ENCODE results near the gene TRAPPC14.
A peak's percentile ranks its signal among the peaks of the same experiment; 100 is the strongest.
"Not testable (repeated sequence)": the region's sequence is repeated elsewhere in the genome, so short reads cannot be mapped to it uniquely, and the experiment has no call there.

Gene TRAPPC14, protein sequence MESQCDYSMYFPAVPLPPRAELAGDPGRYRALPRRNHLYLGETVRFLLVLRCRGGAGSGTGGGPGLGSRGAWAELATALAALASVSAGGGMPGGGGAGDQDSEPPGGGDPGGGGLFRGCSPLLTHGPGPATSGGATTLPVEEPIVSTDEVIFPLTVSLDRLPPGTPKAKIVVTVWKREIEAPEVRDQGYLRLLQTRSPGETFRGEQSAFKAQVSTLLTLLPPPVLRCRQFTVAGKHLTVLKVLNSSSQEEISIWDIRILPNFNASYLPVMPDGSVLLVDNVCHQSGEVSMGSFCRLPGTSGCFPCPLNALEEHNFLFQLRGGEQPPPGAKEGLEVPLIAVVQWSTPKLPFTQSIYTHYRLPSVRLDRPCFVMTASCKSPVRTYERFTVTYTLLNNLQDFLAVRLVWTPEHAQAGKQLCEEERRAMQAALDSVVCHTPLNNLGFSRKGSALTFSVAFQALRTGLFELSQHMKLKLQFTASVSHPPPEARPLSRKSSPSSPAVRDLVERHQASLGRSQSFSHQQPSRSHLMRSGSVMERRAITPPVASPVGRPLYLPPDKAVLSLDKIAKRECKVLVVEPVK

DNA sequence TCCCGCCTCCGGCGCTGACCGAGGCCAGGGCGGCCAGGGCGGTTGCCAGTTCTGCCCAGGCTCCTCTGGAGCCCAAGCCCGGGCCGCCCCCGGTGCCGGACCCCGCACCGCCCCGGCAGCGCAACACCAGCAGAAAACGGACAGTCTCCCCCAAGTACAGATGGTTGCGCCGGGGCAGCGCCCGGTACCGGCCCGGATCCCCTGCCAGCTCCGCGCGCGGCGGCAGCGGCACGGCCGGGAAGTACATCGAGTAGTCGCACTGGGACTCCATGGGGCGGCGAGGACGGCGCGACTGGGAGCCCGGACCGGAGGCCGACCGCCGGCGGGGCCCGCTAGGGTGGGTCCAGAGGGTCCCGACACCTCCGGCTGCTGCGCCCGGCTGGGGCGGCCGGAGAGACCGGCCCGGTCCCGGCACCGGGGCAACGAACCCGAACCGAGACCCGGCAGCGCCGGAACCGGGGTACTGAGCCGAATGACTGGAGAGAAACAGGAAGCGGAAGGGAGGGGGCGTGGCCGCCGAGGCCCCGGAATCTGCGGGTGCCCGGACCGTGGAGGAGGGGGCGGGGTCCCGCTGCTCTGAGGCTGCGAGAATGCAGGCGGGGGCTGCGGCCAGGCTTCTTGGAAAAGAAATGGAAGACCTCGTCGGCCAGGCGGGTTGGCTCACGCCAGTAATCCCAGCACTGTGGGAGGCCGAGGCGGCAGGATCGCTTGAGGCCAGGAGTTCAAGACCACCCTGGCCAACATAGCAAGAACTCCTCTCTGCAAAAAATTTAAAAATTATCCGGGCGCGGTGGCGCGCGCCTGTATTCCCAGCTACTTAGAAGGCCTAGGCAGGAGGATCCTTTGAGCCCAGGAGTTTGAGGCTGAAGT is at the start of gene TRAPPC14:
TSS of gene TRAPPC14 (minus strand) at position 495 of the 870 bp plus-strand sequence. CDS start at position 271, 224 bp downstream.
- TF ChIP-seq JUND (IDR thresholded peaks at IDR 0.05; ENCODE audit: low read depth) = no peak
- peak; percentile 80 to 93 for DNase-seq (ENCODE audit: low read depth in 1 of 2, low spot score in 1 of 2)
- in situ Hi-C loops (cut with HindIII; ENCODE audit: low pct_unique_long_range_greater_than_20kb, low sequenced_read_pairs) = no loop called here

DNA sequence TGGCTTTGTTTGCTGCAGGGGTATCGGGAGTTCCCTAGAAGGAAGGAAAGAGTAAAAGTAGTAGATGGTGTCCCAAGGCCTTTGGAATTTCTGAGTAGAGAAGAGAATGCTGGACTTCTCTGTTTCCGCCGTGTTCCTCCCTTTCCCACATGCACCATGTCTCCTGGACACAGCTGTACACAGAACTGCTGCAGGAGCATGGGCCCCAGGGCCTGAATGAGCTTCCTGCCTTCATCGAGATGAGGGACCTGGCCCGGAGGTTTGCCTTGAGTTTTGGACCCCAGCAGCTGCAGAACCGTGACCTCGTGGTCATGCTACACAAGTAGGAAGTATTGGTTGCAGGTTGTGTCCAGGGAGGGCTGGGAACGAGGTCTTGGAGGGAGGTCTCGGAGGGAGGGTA is 45.9 kb upstream of the TRAPPC14 start:
- in situ Hi-C loops (cut with HindIII; ENCODE audit: low pct_unique_long_range_greater_than_20kb, low sequenced_read_pairs) = no loop called here
- DNase-seq (ENCODE audit: low read depth in 1 of 2, low spot score in 1 of 2) = no peak
- TF ChIP-seq JUND (IDR thresholded peaks at IDR 0.05; ENCODE audit: low read depth) = no peak

DNA sequence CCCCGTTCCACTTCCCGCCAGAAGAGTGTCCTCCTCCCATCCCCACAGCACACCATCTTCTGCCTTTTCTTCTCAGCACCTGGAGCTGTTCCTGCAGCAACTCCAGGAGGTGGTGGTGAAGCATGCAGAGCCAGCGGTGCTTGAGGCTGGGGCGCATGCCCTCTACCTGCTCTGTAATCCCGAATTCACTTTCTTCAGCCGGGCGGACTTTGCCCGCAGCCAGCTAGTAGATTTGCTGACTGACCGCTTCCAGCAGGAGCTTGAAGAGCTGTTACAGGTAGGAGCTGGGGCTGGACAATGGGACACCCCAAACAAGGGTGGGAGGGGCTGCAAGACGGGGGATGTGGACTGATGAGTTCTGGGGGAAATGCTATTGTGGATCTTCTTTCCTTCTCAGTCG is 42.2 kb upstream of the TRAPPC14 start:
- no peak for TF ChIP-seq JUND (IDR thresholded peaks at IDR 0.05; ENCODE audit: low read depth)
- in situ Hi-C loops (cut with HindIII; ENCODE audit: low pct_unique_long_range_greater_than_20kb, low sequenced_read_pairs) = no loop called here
- no peak for DNase-seq (ENCODE audit: low read depth in 1 of 2, low spot score in 1 of 2)

DNA sequence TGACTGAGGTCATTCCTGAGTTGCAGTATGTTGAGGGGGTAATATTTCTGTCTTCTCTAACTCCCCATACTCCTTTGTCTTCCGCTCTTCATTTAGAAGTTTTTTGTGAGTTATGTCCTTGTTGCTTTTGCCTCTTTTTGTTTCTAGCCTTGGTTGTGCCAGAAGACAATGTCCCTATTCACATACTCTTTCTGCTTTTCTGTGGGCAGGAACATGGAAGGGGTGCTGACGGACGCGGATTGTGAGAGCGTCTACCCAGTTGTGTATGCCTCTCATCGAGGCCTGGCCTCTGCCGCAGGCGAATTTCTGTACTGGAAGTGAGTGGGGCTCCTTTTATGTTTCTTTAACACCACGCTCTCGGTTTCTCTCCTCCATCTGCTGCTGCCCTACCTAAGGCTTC is 39.7 kb upstream of the TRAPPC14 start:
- no peak for TF ChIP-seq JUND (IDR thresholded peaks at IDR 0.05; ENCODE audit: low read depth)
- DNase-seq (ENCODE audit: low read depth in 1 of 2, low spot score in 1 of 2) = no peak
- in situ Hi-C loops (cut with HindIII; ENCODE audit: low pct_unique_long_range_greater_than_20kb, low sequenced_read_pairs) = no loop called here

DNA sequence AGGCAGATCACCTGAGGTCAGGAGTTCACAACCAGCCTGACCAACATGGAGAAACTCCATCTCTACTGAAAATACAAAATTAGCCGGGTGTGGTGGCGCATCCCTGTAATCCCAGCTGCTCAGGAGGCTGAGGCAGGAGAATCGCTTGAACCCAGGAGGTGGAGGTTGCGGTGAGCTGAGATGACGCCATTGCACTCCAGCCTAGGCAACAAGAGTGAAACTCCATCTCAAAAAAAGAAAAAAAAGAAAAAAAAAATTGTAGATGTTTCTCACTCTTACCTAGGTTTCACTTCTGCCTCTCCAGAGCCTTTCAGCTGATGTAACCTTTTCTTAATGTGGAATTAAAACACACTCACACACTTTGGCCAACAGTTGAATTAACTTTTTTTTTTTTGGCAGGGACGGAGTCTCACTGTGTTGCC is 37.4 kb upstream of the TRAPPC14 start:
- in situ Hi-C loops (cut with HindIII; ENCODE audit: low pct_unique_long_range_greater_than_20kb, low sequenced_read_pairs); DNase-seq (ENCODE audit: low read depth in 1 of 2, low spot score in 1 of 2): not testable (repeated sequence)

DNA sequence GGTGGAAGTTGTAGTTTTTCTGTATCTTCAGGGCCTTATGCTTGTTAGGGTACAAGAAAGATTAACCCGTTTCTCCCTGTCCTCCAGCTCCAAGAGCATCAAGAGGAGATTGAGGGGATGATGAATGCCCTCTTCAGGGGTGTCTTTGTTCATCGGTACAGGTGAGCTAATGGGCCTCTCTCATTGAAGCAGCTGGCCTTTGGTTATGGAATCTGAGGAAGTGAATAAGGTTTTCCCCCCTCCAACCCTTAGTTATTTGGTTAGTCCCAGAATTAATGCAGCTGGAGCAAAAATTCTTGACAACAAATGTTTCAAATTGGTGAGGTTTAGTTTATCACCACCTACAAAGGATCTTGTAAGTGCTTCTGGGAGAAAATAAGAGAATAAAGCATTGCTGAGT is 36.7 kb upstream of the TRAPPC14 start:
- DNase-seq (ENCODE audit: low read depth in 1 of 2, low spot score in 1 of 2) = no peak
- no peak for TF ChIP-seq JUND (IDR thresholded peaks at IDR 0.05; ENCODE audit: low read depth)
- in situ Hi-C loops (cut with HindIII; ENCODE audit: low pct_unique_long_range_greater_than_20kb, low sequenced_read_pairs) = no loop called here

DNA sequence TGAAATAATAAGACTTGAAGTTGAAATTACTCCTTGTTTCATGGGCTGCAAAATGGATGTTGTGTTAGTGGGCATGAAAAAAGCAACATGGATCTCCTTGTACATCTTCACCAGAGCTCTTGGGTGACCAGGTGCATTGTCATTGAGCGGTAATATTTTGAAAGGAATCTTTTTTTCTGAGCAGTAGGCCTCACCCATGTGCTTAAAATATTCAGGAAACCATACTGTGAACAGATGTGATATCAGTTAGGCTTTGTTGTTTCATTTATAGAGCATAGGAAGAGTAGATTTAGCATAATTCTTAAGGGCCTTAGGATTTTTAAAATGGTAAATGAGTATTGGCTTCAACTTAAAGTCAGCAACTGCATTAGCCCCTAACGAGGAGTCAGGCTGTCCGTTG is 34.4 kb upstream of the TRAPPC14 start:
- in situ Hi-C loops (cut with HindIII; ENCODE audit: low pct_unique_long_range_greater_than_20kb, low sequenced_read_pairs) = no loop called here
- TF ChIP-seq JUND (IDR thresholded peaks at IDR 0.05; ENCODE audit: low read depth) = no peak
- no peak for DNase-seq (ENCODE audit: low read depth in 1 of 2, low spot score in 1 of 2)

DNA sequence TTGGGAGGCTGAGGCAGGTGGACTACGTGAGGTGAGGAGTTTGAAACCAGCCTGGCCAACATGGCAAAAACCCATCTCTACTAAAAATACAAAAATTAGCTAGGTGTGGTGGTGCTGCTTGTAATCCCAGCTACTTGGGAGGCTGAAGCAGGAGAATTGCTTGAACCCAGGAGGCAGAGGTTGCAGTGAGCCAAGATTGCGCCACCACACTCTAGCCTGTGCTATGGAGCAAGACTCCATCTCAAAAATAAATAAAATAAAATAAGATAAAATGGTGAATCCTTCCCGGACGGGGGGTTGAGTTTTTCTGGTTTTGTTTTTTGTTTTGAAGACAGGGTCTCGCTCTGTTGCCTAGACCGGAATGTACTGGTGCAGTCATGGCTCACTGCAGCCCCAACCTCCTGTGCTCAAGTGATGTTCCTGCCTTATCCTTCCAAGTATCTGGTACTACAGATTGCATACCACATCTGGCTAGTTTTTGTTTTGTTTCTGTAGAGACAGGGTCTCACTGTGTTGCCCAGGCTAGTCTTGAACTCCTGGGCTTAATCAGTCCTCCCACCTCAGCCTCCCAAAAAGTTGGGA is 33.8 kb upstream of the TRAPPC14 start:
- DNase-seq (ENCODE audit: low read depth in 1 of 2, low spot score in 1 of 2); in situ Hi-C loops (cut with HindIII; ENCODE audit: low pct_unique_long_range_greater_than_20kb, low sequenced_read_pairs): not testable (repeated sequence)

DNA sequence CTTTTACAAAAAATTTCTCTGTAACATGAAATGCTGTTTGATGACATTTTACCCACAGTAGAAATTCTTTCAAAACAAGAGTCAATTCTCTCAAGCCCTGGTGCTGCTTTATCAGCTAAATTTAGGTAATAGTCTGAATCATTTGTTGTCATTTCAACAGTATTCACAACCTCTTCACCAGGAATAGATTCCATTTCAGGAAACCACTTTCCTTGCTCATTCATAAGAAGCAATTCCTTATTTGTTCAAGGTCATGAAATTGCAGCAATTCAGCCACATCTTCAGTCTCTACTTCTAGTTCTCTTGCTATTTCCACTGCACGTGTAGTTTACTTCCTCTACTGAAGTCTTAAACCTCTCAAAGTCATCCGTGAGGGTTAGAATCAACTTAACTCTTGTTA is 33.3 kb upstream of the TRAPPC14 start:
- DNase-seq (ENCODE audit: low read depth in 1 of 2, low spot score in 1 of 2) = no peak
- TF ChIP-seq JUND (IDR thresholded peaks at IDR 0.05; ENCODE audit: low read depth) = no peak
- in situ Hi-C loops (cut with HindIII; ENCODE audit: low pct_unique_long_range_greater_than_20kb, low sequenced_read_pairs) = no loop called here

DNA sequence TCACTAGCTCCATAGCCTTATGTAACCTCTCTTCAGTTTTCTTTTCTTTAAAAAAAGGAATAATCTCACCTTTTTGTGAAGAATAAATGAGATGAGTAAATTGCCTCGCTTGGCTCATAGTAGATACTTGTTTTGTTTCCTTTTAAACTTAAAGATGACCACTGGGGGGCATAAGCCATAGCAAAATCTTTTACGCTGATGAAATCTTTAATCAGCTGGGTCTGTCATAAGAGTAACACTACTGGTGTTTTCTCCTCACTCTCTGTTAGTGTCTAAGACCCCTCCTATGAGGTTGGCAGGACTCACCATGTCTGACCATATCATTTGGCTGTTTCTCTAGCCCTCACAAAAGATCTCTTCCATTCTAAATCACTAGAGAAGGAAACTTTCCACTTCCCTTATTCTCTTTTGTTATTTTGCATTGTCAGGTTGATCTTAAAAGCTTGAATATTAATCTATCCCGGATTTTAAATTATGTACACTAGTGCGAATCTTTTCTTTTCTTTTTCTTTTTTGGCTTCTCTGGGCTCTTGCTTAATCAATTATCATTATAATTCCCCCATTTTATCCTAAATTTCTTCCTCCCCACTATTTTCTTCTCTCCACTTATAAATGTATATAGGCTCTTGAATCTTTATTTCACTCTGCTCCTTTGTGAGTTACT is 31.7 kb upstream of the TRAPPC14 start:
- DNase-seq (ENCODE audit: low read depth in 1 of 2, low spot score in 1 of 2) = peak in 1 of 2 experiments; percentile 27
- in situ Hi-C loops (cut with HindIII; ENCODE audit: low pct_unique_long_range_greater_than_20kb, low sequenced_read_pairs) = no loop called here
- no peak for TF ChIP-seq JUND (IDR thresholded peaks at IDR 0.05; ENCODE audit: low read depth)

DNA sequence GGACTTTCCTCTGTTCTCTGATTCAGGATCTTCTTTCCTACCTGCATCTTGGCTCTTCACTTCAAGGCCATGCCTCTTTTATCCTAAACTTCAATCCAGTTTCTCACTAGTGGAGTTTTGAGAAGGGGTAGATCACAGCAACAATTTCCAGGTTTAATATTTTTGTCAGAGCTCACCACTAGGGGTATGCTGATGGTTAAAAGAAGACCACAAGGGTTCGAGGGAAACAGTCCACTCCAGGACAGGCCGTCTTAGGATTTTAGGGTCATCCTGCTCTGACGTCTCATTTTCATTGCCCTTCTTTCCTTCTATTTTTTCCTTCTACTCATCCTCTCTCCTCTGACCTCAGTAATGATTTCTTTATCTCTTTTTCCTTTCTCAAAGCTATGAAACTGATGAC is 30.5 kb upstream of the TRAPPC14 start:
- in situ Hi-C loops (cut with HindIII; ENCODE audit: low pct_unique_long_range_greater_than_20kb, low sequenced_read_pairs) = no loop called here
- no peak for TF ChIP-seq JUND (IDR thresholded peaks at IDR 0.05; ENCODE audit: low read depth)
- no peak for DNase-seq (ENCODE audit: low read depth in 1 of 2, low spot score in 1 of 2)

DNA sequence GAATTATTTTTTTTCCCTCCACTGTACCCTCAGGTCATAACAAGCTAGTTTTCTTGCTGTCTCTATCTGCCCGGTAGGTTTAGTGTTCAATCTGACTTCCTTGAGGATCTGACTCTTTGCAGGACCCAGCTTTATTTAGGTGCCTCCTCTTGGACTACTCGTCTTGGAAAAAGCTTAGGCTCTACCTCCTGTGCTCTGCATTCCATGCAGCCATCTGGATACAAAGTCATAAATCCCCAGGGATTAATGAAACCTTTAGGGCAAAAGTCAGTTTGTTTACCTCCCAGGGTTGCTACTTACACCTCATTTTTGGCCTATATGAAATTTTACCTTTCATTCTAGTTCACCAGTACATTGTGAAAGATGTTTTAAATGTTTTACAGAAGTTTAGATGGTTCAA is 27.2 kb upstream of the TRAPPC14 start:
- no peak for DNase-seq (ENCODE audit: low read depth in 1 of 2, low spot score in 1 of 2)
- in situ Hi-C loops (cut with HindIII; ENCODE audit: low pct_unique_long_range_greater_than_20kb, low sequenced_read_pairs) = no loop called here
- no peak for TF ChIP-seq JUND (IDR thresholded peaks at IDR 0.05; ENCODE audit: low read depth)

DNA sequence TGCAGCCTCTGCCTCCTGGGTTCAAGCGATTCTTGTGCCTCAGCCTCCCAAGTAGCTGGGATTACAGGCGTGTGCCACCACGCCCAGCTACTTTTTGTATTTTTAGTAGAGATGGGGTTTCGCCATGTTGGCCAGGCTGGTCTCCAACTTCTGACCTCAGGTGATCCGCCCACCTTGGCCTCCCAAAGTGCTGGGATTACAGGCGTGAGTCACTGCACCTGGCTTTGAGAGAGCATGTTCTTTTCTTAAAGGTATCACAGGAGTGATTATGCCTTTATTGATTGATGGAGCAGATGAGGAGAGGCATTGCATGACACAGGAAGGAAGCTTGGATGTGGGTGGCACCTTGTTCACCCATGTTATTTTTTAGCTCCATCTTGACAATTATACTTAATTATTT is 24.6 kb upstream of the TRAPPC14 start:
- in situ Hi-C loops (cut with HindIII; ENCODE audit: low pct_unique_long_range_greater_than_20kb, low sequenced_read_pairs); DNase-seq (ENCODE audit: low read depth in 1 of 2, low spot score in 1 of 2): not testable (repeated sequence)

DNA sequence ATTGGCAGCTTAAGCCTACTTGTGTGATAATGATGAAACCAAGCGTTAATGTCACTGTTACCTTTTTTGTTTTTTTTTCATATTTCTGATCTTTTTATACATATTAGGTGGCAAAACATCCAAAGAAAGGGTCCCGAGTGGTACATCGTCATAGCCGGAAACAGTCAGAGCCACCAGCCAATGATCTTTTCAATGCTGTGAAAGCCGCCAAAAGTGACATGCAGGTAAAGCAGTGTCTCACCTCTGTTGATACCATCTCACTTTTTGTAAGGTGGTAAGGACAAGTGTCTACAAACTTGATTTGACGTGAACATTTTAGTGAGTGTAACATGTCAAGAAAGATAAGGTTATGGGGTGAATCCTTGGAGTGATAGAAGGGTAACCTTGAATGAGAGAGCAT is 24.1 kb upstream of the TRAPPC14 start:
- in situ Hi-C loops (cut with HindIII; ENCODE audit: low pct_unique_long_range_greater_than_20kb, low sequenced_read_pairs) = not testable (repeated sequence)

DNA sequence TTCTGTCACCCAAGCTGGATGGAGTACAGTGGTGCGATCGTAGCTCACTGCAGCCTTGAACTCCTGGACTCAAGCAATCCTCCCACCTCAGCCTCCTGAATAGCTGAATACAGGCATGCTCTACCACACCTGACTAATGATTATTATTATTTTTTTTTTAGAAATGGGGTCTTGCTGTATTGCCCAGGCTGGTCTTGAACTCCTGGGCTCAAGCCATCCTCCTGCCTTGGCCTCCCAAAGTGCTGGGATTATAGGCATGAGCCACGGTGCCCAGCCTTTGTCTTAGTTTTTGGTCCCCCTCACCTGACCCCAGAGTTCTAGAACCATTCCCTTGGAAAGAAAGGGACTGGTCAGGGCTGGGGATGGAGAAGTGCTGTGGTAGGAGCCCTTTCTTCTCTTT is 21.6 kb upstream of the TRAPPC14 start:
- DNase-seq (ENCODE audit: low read depth in 1 of 2, low spot score in 1 of 2); in situ Hi-C loops (cut with HindIII; ENCODE audit: low pct_unique_long_range_greater_than_20kb, low sequenced_read_pairs): not testable (repeated sequence)

More for the DNA sequence above, 24.1 kb upstream of the TRAPPC14 start:
- not testable (repeated sequence) for DNase-seq (ENCODE audit: low read depth in 1 of 2, low spot score in 1 of 2)

Measured in T47D (cell line).